SH-SY5Y (cell line): ENCODE data around the gene DDX60.

Experiments used
- GATA2 ChIP-seq: IDR thresholded peaks from 2 replicates; pipeline ENCODE4 v1.6.1; 2011; ENCODE audit warnings: mild to moderate bottlenecking, low read depth, low read length
- GATA3 ChIP-seq: IDR thresholded peaks from 2 replicates; pipeline ENCODE4 v1.6.1; 2011; ENCODE audit warnings: low read depth, mild to moderate bottlenecking, low read length, moderate library complexity

- TF ChIP-seq GATA2: no peak
- TF ChIP-seq GATA3: no peak
Measured at GRCh38 chr4:168272488-168272887, 46.1 kb downstream of the DDX60 start.
